Measurements from ENCODE around the gene C10orf95.

The C10orf95 gene

DNA sequence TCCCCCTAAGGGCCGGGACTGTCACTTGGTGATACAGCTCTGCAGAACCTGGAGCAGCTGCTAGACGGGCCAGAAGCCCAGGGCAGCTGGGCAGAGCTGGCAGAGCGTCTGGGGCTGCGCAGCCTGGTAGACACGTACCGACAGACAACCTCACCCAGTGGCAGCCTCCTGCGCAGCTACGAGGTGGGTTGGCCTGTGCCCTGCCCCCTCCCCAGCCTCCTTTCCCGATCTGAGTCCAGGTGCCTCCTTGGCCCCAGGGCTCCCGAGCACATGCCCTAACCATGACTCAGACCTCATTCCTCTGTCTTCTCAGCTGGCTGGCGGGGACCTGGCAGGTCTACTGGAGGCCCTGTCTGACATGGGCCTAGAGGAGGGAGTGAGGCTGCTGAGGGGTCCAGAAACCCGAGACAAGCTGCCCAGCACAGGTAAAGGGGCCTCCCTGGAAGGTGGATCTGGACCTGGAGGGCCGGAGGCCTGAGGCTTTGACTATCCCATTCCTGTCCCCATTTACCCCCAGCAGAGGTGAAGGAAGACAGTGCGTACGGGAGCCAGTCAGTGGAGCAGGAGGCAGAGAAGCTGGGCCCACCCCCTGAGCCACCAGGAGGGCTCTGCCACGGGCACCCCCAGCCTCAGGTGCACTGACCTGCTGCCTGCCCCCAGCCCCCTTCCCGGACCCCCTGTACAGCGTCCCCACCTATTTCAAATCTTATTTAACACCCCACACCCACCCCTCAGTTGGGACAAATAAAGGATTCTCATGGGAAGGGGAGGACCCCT, 49.4 kb downstream of the C10orf95 start:
- DNase-seq (ENCODE audit: low spot score): no peak

- DNase-seq (ENCODE audit: low spot score): no peak
Observed at GRCh38 chr10:102401342-102401654, 50.0 kb downstream of the C10orf95 start.

DNA sequence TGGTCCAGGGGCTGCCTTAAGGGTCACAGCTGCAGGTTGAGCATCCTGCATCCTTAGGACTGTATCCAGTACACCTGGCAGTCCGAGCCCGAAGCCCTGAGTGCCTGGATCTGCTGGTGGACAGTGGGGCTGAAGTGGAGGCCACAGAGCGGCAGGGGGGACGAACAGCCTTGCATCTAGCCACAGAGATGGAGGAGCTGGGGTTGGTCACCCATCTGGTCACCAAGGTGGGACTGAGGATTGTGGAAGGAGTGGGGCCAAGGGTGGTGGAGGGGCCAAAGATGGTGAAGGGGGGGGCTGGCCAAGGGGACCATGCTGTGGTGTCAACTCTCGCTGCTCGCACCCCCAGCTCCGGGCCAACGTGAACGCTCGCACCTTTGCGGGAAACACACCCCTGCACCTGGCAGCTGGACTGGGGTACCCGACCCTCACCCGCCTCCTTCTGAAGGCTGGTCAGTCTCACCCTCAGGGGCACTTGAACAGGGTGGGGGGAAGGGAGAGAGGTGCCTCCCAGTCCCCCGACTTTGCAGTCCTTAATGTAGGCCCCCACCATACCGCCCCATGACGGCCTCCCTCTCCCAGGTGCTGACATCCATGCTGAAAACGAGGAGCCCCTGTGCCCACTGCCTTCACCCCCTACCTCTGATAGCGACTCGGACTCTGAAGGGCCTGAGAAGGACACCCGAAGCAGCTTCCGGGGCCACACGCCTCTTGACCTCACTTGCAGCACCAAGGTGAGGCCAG, 50.6 kb downstream of the C10orf95 start:
- DNase-seq (ENCODE audit: low spot score): no peak

DNA sequence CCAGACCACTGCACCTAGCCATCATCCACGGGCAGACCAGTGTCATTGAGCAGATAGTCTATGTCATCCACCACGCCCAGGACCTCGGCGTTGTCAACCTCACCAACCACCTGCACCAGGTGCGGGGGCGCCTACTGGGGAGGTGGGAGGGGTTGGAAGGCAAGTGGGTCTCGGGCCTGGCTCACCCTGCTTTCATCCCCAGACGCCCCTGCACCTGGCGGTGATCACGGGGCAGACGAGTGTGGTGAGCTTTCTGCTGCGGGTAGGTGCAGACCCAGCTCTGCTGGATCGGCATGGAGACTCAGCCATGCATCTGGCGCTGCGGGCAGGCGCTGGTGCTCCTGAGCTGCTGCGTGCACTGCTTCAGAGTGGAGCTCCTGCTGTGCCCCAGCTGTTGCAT, 51.3 kb downstream of the C10orf95 start:
- no peak for DNase-seq (ENCODE audit: low spot score)
